ENCODE results near the gene ETNPPL. TPM values are rescaled to one million over a fixed set of nuclear protein-coding genes. Genes with fewer than 3 reads are reported as not detected.

ETNPPL gene
- total RNA-seq, 1 experiment from 2014 or later, result 0.66 TPM

GRCh38 chr4:108794136-108794535 lies 31.3 kb upstream of the ETNPPL start (continued):
- TF ChIP-seq SMAD4 (CRISPR knock-in tag; IDR thresholded peaks at IDR 0.05) (no peak), FOXK1 (CRISPR knock-in tag; IDR thresholded peaks at IDR 0.05) (no peak), HMGXB4 (CRISPR knock-in tag; IDR thresholded peaks at IDR 0.05) (no peak), ATF1 (CRISPR knock-in tag; IDR thresholded peaks at IDR 0.05) (no peak), FOXP1 (CRISPR knock-in tag; IDR thresholded peaks at IDR 0.05; ENCODE audit: borderline replicate concordance) (no peak), ZBTB21 (CRISPR knock-in tag; IDR thresholded peaks at IDR 0.05; ENCODE audit: borderline replicate concordance) (no peak), NFYB (CRISPR knock-in tag; conservative IDR thresholded peaks at IDR 0.05; ENCODE audit: low read depth) (no peak), ATF2 (CRISPR knock-in tag; IDR thresholded peaks at IDR 0.05; ENCODE audit: borderline replicate concordance, low read depth) (no peak)

GRCh38 chr4:108793415-108793814 lies 30.6 kb upstream of the ETNPPL start:
- TF ChIP-seq RELA (CRISPR knock-in tag; IDR thresholded peaks at IDR 0.05; ENCODE audit: borderline replicate concordance), result no peak
- no peak for TF ChIP-seq RORB (CRISPR knock-in tag; IDR thresholded peaks at IDR 0.05)
- TF ChIP-seq MXD4 (CRISPR knock-in tag; IDR thresholded peaks at IDR 0.05; ENCODE audit: borderline replicate concordance), result no peak
- no peak for TF ChIP-seq ESRRA (CRISPR knock-in tag; IDR thresholded peaks at IDR 0.05; ENCODE audit: borderline replicate concordance)
- TF ChIP-seq ZNF512 (CRISPR knock-in tag; IDR thresholded peaks at IDR 0.05; ENCODE audit: borderline replicate concordance), result no peak
- TF ChIP-seq EMX1 (CRISPR knock-in tag; IDR thresholded peaks at IDR 0.05), result no peak
- no peak for TF ChIP-seq GRHL2 (CRISPR knock-in tag; IDR thresholded peaks at IDR 0.05; ENCODE audit: insufficient replicate concordance, severe bottlenecking)
- TF ChIP-seq PRDM15 (CRISPR knock-in tag; IDR thresholded peaks at IDR 0.05), result no peak
- TF ChIP-seq MLX (CRISPR knock-in tag; IDR thresholded peaks at IDR 0.05), result no peak
- no peak for TF ChIP-seq PREB (CRISPR knock-in tag; IDR thresholded peaks at IDR 0.05; ENCODE audit: borderline replicate concordance)
- no peak for TF ChIP-seq NFATC4 (CRISPR knock-in tag; IDR thresholded peaks at IDR 0.05)
- TF ChIP-seq FOXP1 (CRISPR knock-in tag; IDR thresholded peaks at IDR 0.05; ENCODE audit: borderline replicate concordance), result no peak
- no peak for TF ChIP-seq ZNF232 (CRISPR knock-in tag; IDR thresholded peaks at IDR 0.05)
- TF ChIP-seq IRF2 (CRISPR knock-in tag; IDR thresholded peaks at IDR 0.05; ENCODE audit: borderline replicate concordance, low read depth), result no peak
- no peak for TF ChIP-seq E2F4 (CRISPR knock-in tag; IDR thresholded peaks at IDR 0.05; ENCODE audit: borderline replicate concordance, low read depth)
- TF ChIP-seq ZNF138 (CRISPR knock-in tag; conservative IDR thresholded peaks at IDR 0.05), result no peak
- TF ChIP-seq ZNF416 (CRISPR knock-in tag; IDR thresholded peaks at IDR 0.05), result no peak
- TF ChIP-seq SOX15 (CRISPR knock-in tag; IDR thresholded peaks at IDR 0.05), result no peak
- Mint-ChIP-seq H3K27me3 (ENCODE audit: low read depth) (no peaks in the 10 kb centered on the region), H3K36me3 (no peaks in the 10 kb centered on the region), H3K4me3 (no peak overlapping the region), H3K9me3 (no peaks in the 10 kb centered on the region), H3K4me1 (no peaks in the 10 kb centered on the region), H3K27ac (no peak overlapping the region)
- ATAC-seq, result no peak
- ChIA-PET CTCF (no interaction called here), POLR2A (interaction anchor here (0.6 kb wide), 1 partner anchor 25 kb away, joined by 3 read pairs; no protein-coding TSS in a partner anchor)
- no peak for DNase-seq (ENCODE audit: low spot score)
